Osteocyte (in vitro differentiated cells): ENCODE results near the gene GABRA6. TPM values are rescaled to one million over a fixed set of nuclear protein-coding genes. Genes with fewer than 3 reads are reported as not detected.

Experiments used
- DNase-seq: peaks from one replicate; pipeline ENCODE4 v3.0.0; 2021; ENCODE audit warnings: mixed read lengths; ENCODE audit not compliant: unreplicated experiment; ENCODE audit errors: extremely low spot score
- H3K27ac Mint-ChIP-seq: one replicate; pipeline ENCODE4 v1.8.0; 2021; ENCODE audit warnings: mild to moderate bottlenecking, mixed read lengths; ENCODE audit not compliant: unreplicated experiment
- H3K27me3 Mint-ChIP-seq: one replicate; pipeline ENCODE4 v1.8.0; 2021; ENCODE audit warnings: mixed read lengths; ENCODE audit not compliant: unreplicated experiment
- H3K36me3 Mint-ChIP-seq: one replicate; pipeline ENCODE4 v1.8.0; 2021; ENCODE audit warnings: mixed read lengths; ENCODE audit not compliant: unreplicated experiment
- H3K4me1 Mint-ChIP-seq: one replicate; pipeline ENCODE4 v1.8.0; 2021; ENCODE audit warnings: mixed read lengths; ENCODE audit not compliant: unreplicated experiment
- H3K4me3 Mint-ChIP-seq: one replicate; pipeline ENCODE4 v1.8.0; 2021; ENCODE audit warnings: mild to moderate bottlenecking, moderate library complexity, mixed read lengths; ENCODE audit not compliant: unreplicated experiment
- H3K9me3 Mint-ChIP-seq: one replicate; pipeline ENCODE4 v1.8.0; 2021; ENCODE audit warnings: mixed read lengths; ENCODE audit not compliant: unreplicated experiment
- total RNA-seq: library from RNA; stranded (reverse); gene quantifications from 2 replicates; pipeline ENCODE4 v1.2.1, GENCODE V29; 2021
- TF ChIP-seq, protein P1 (sequence below): fragments of 200-600 bp; sonication (generic); IDR thresholded peaks from 2 replicates; pipeline ENCODE4 v1.5.0; 2021; ENCODE audit warnings: antibody characterized with exemption, mild to moderate bottlenecking, moderate library complexity

The GABRA6 gene
- total RNA-seq, 1 donor from 2014 or later = not detected

GRCh38 chr5:161691911-161692310 is 6.4 kb downstream of the GABRA6 start:
- DNase-seq = no peak
- Mint-ChIP-seq H3K27me3 (no peaks in the 10 kb centered on the region), H3K27ac (no peak overlapping the region), H3K9me3 (no peaks in the 10 kb centered on the region), H3K4me1 (no peaks in the 10 kb centered on the region), H3K4me3 (no peak overlapping the region), H3K36me3 (no peaks in the 10 kb centered on the region)
- TF ChIP-seq, protein P1, sequence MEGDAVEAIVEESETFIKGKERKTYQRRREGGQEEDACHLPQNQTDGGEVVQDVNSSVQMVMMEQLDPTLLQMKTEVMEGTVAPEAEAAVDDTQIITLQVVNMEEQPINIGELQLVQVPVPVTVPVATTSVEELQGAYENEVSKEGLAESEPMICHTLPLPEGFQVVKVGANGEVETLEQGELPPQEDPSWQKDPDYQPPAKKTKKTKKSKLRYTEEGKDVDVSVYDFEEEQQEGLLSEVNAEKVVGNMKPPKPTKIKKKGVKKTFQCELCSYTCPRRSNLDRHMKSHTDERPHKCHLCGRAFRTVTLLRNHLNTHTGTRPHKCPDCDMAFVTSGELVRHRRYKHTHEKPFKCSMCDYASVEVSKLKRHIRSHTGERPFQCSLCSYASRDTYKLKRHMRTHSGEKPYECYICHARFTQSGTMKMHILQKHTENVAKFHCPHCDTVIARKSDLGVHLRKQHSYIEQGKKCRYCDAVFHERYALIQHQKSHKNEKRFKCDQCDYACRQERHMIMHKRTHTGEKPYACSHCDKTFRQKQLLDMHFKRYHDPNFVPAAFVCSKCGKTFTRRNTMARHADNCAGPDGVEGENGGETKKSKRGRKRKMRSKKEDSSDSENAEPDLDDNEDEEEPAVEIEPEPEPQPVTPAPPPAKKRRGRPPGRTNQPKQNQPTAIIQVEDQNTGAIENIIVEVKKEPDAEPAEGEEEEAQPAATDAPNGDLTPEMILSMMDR = no peak

DNA sequence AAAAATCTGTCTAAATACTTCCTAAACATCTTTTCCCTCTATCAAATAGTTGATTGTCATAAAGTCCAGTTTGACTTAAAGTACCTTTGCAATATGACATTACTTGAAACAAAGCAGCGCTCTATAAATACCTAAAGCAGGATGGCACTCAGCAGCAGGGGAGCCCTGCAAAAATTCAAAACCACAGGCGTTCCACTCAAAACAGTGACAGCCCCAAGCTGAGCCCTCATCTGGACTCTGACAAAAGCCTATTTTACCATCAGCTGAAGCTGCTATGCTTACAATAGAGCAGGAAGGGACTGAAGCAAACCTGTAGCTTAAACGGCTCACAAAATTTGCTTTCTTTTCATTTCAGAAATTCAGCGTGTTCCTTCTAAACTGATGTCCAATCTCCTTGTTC is 11.5 kb downstream of the GABRA6 start:
- TF ChIP-seq, protein P1 = no peak
- Mint-ChIP-seq H3K9me3 (peaks cover 6% of the 10 kb centered on the region), H3K36me3 (no peaks in the 10 kb centered on the region), H3K27me3 (no peaks in the 10 kb centered on the region), H3K4me3 (no peak overlapping the region), H3K27ac (no peak overlapping the region), H3K4me1 (no peaks in the 10 kb centered on the region)
- no peak for DNase-seq

DNA sequence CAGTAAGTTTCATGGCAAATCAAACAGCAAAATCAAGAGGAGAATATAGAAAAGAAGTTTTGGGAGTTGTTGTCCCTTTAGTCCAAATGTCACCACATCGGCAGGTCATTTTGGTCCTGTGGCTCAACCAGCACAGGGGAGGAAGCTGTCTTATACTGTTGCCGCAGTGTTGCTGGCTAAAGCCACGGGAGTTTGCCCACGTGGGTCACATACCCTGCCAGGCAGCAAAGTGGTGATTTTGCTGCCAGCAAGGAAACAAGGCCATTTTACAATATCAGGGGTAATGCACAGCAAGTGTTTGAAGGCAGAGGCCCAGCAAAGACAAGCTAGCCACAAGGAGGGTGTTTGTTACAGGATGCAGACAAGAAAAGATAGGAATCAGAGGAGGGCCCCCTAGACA is 14.5 kb downstream of the GABRA6 start:
- H3K4me3 Mint-ChIP-seq = no peak overlapping the region
- no peaks in the 10 kb centered on the region for H3K36me3 Mint-ChIP-seq
- no peak overlapping the region for H3K27ac Mint-ChIP-seq
- no peaks in the 10 kb centered on the region for H3K4me1 Mint-ChIP-seq
- no peak for DNase-seq
- H3K27me3 Mint-ChIP-seq = no peaks in the 10 kb centered on the region
- peaks cover 6% of the 10 kb centered on the region for H3K9me3 Mint-ChIP-seq
- TF ChIP-seq, protein P1 = no peak

DNA sequence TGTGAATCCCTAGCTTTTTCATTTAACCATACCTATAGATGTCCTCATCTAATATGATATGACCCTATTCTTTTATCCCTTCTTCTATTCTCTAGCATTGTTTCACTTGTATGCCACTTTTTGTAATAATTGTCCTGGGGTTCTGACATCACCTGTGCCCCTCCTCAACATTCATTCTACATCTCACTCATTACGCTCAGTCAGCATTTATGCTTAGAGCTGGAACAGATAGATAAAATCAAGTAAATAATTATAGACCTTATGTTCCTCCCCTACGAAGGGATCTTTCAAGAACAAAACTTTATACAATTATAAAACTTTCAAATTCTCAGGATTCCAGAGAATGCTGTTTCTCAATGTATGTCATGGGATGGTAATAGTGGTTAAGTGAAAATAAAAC is 18.0 kb downstream of the GABRA6 start:
- Mint-ChIP-seq H3K4me3 (no peak overlapping the region), H3K27ac (no peak overlapping the region), H3K4me1 (no peaks in the 10 kb centered on the region), H3K36me3 (no peaks in the 10 kb centered on the region), H3K9me3 (peaks cover 6% of the 10 kb centered on the region), H3K27me3 (no peaks in the 10 kb centered on the region)
- TF ChIP-seq, protein P1 = no peak
- no peak for DNase-seq

GRCh38 chr5:161707382-161707781 is 21.9 kb downstream of the GABRA6 start:
- Mint-ChIP-seq H3K9me3 (peaks cover 3% of the 10 kb centered on the region), H3K4me3 (no peak overlapping the region), H3K27me3 (no peaks in the 10 kb centered on the region), H3K27ac (no peak overlapping the region), H3K36me3 (no peaks in the 10 kb centered on the region), H3K4me1 (no peaks in the 10 kb centered on the region)
- TF ChIP-seq, protein P1 = no peak
- DNase-seq = no peak
